HepG2 (cell line): ENCODE results near the gene AARSD1. TPM values are rescaled to one million over a fixed set of nuclear protein-coding genes. Genes with fewer than 3 reads are reported as not detected.
A peak's percentile ranks its signal among the peaks of the same experiment; 100 is the strongest.

ENCODE experiments used
- ARID2 ChIP-seq: sonication (generic); formaldehyde crosslinking; IDR thresholded peaks from 2 replicates; pipeline ENCODE4 v1.8.1; 2022; ENCODE audit warnings: mild to moderate bottlenecking, missing genetic modification reagents, borderline replicate concordance
- ATAD3A ChIP-seq: sonication (generic); formaldehyde crosslinking; IDR thresholded peaks from 2 replicates; pipeline ENCODE4 v1.4.0; 2020; ENCODE audit warnings: missing genetic modification reagents
- ATF1 ChIP-seq: IDR thresholded peaks from 2 replicates; pipeline ENCODE4 v1.6.1; 2016; ENCODE audit warnings: mild to moderate bottlenecking, control low read depth
- ATRX ChIP-seq: sonication (generic); formaldehyde crosslinking; IDR thresholded peaks from 2 replicates; pipeline ENCODE4 v1.4.0; 2020; ENCODE audit warnings: missing genetic modification reagents, borderline replicate concordance
- CEBPG ChIP-seq: IDR thresholded peaks from 2 replicates; pipeline ENCODE4 v1.6.1; 2016
- CHCHD3 ChIP-seq: sonication (generic); formaldehyde crosslinking; IDR thresholded peaks from 2 replicates; pipeline ENCODE4 v1.8.0; 2022; ENCODE audit warnings: mild to moderate bottlenecking, missing genetic modification reagents, moderate library complexity
- FOSL1 ChIP-seq: sonication (generic); formaldehyde crosslinking; IDR thresholded peaks from 2 replicates; pipeline ENCODE4 v1.9.0; 2021; ENCODE audit warnings: missing genetic modification reagents, borderline replicate concordance
- FOXA3 ChIP-seq: IDR thresholded peaks from 2 replicates; pipeline ENCODE4 v1.6.1; 2016; ENCODE audit warnings: missing genetic modification reagents, missing compliant biosample characterization
- GATAD1 ChIP-seq: IDR thresholded peaks from 2 replicates; pipeline ENCODE4 v1.6.1; 2016; ENCODE audit warnings: missing genetic modification reagents, missing compliant biosample characterization
- GZF1 ChIP-seq: sonication (generic); formaldehyde crosslinking; IDR thresholded peaks from 2 replicates; pipeline ENCODE4 v1.5.1; 2020; ENCODE audit warnings: mild to moderate bottlenecking, missing genetic modification reagents
- HDAC1 ChIP-seq: sonication (generic); formaldehyde crosslinking; IDR thresholded peaks from 2 replicates; pipeline ENCODE4 v1.5.1; 2020; ENCODE audit warnings: mild to moderate bottlenecking, missing genetic modification reagents
- HOXD1 ChIP-seq: sonication (generic); formaldehyde crosslinking; IDR thresholded peaks from 2 replicates; pipeline ENCODE4 v1.5.0; 2020; ENCODE audit warnings: missing genetic modification reagents
- JUNB ChIP-seq: sonication (generic); formaldehyde crosslinking; IDR thresholded peaks from 2 replicates; pipeline ENCODE4 v1.8.0; 2022; ENCODE audit warnings: missing genetic modification reagents, mild to moderate bottlenecking, borderline replicate concordance
- KAT8 ChIP-seq: IDR thresholded peaks from 2 replicates; pipeline ENCODE4 v1.6.1; 2016; ENCODE audit warnings: missing genetic modification reagents, missing compliant biosample characterization
- NFIC ChIP-seq: IDR thresholded peaks from 2 replicates; pipeline ENCODE4 v1.6.1; 2012; ENCODE audit warnings: mild to moderate bottlenecking, low read length, inconsistent platforms
- SALL1 ChIP-seq: sonication (generic); formaldehyde crosslinking; IDR thresholded peaks from 2 replicates; pipeline ENCODE4 v1.8.0; 2022; ENCODE audit warnings: mild to moderate bottlenecking, missing genetic modification reagents
- SOX5 ChIP-seq: IDR thresholded peaks from 2 replicates; pipeline ENCODE4 v1.6.1; 2016; ENCODE audit warnings: borderline replicate concordance
- ZMYM4 ChIP-seq: sonication (generic); formaldehyde crosslinking; IDR thresholded peaks from 2 replicates; pipeline ENCODE4 v1.8.1; 2023; ENCODE audit warnings: mild to moderate bottlenecking, missing genetic modification reagents
- ZNF543 ChIP-seq: sonication (generic); formaldehyde crosslinking; IDR thresholded peaks from 2 replicates; pipeline ENCODE4 v1.4.0; 2020; ENCODE audit warnings: mild to moderate bottlenecking, missing genetic modification reagents
- ZNF605 ChIP-seq: sonication (generic); formaldehyde crosslinking; IDR thresholded peaks from 2 replicates; pipeline ENCODE4 v1.8.0; 2022; ENCODE audit warnings: mild to moderate bottlenecking, missing genetic modification reagents
- polyA plus RNA-seq, 8 experiments: library from polyadenylated mRNA; depleted of rRNA in 3 of 8; stranded (reverse) in 7 of 8; unstranded in 1 of 8; fragments of >200 nt; fragmentation: Illumina TruSeq in 4 of 8; extraction: Trizol in 4 of 8; gene quantifications; 2 replicates each; pipeline versions ENCODE4 v1.2.1 to v1.2.3, GENCODE V29; 2011 to 2016; ENCODE audit warnings: low read depth in 4 of 8, missing spikeins in 1 of 8, mixed read lengths in 1 of 8; ENCODE audit not compliant: insufficient read depth in 1 of 8
- total RNA-seq, 5 experiments: library from RNA; depleted of rRNA; stranded (reverse); fragments of >200 nt; fragmentation: Illumina TruSeq; extraction: Trizol; gene quantifications; 2 replicates each; pipeline ENCODE4 v1.2.3, GENCODE V29; 2016; ENCODE audit warnings: low read depth in 1 of 5
- TF ChIP-seq, protein P1 (sequence below): sonication (generic); formaldehyde crosslinking; IDR thresholded peaks from 2 replicates; pipeline ENCODE4 v1.4.0; 2020; ENCODE audit warnings: low read depth, mild to moderate bottlenecking, missing genetic modification reagents
- TF ChIP-seq, protein P2 (sequence below): sonication (generic); formaldehyde crosslinking; IDR thresholded peaks from 2 replicates; pipeline ENCODE4 v1.5.0; 2020; ENCODE audit warnings: mild to moderate bottlenecking, missing genetic modification reagents, borderline replicate concordance
- TF ChIP-seq, protein P3 (sequence below), 2 experiments: sonication (generic) in 1 of 2; formaldehyde crosslinking in 1 of 2; IDR thresholded peaks; 2 replicates each; pipeline versions ENCODE4 v1.4.0 to v1.6.1; 2018 to 2020; ENCODE audit warnings: missing genetic modification reagents in 2 of 2, borderline replicate concordance in 1 of 2, low read depth in 1 of 2, mild to moderate bottlenecking in 1 of 2, missing biosample characterization in 1 of 2
- TF ChIP-seq, protein P4 (sequence below): sonication (generic); formaldehyde crosslinking; IDR thresholded peaks from 2 replicates; pipeline ENCODE4 v1.5.0; 2020; ENCODE audit warnings: missing genetic modification reagents

The AARSD1 gene
- total and polyA plus RNA-seq, 2 of the 13 experiments (the other 11 are each of a cell fraction or from before 2014, with no cell fraction given), result 24.7 to 29.3 TPM

DNA sequence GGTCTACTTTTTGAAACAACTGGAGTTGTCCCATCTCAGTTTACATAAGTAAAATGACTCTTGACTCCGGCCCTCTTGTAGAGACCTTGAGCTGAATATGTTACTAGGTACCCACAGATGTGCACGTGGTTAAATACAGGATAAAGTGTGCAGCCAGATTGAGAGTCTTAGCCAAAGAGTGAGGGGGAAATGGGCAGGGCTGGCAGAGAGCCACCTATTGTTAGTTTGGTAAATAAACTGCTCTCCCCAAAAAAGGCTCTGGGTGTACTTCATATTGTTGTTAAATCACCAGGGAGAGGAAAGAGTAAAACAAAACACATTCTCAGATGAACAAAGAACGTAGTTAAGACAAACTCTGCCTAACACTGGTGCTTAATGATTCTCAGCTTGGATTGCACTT, 43.3 kb downstream of the AARSD1 start (continued):
- TF ChIP-seq FOSL1 (CRISPR knock-in tag) (no peak), GATAD1 (CRISPR knock-in tag) (no peak), ATAD3A (CRISPR knock-in tag) (no peak), KAT8 (peak; percentile 61; the same call in 1 of the 2 replicates), ATF1 (CRISPR knock-in tag) (0 out of 2 replicates have a peak, but pooled peaks have one; percentile 33), NFIC (peak; percentile 82), ARID2 (CRISPR knock-in tag) (no peak), HOXD1 (CRISPR knock-in tag) (no peak), ZNF543 (0 out of 2 replicates have a peak, but pooled peaks have one; percentile 8), ZMYM4 (CRISPR knock-in tag) (0 out of 2 replicates have a peak, but pooled peaks have one; percentile 20), HDAC1 (CRISPR knock-in tag) (no peak), CHCHD3 (CRISPR knock-in tag) (no peak), ATRX (CRISPR knock-in tag) (no peak), FOXA3 (CRISPR knock-in tag) (peak; percentile 55; the same call in 1 of the 2 replicates), SALL1 (CRISPR knock-in tag) (0 out of 2 replicates have a peak, but pooled peaks have one; percentile 0), SOX5 (CRISPR knock-in tag) (peak; percentile 92), ZNF605 (CRISPR knock-in tag) (no peak; the same call in 1 of the 2 replicates), CEBPG (CRISPR knock-in tag) (peak; percentile 5; the same call in 1 of the 2 replicates), JUNB (CRISPR knock-in tag) (no peak), GZF1 (CRISPR knock-in tag) (no peak)
- TF ChIP-seq, protein P1, sequence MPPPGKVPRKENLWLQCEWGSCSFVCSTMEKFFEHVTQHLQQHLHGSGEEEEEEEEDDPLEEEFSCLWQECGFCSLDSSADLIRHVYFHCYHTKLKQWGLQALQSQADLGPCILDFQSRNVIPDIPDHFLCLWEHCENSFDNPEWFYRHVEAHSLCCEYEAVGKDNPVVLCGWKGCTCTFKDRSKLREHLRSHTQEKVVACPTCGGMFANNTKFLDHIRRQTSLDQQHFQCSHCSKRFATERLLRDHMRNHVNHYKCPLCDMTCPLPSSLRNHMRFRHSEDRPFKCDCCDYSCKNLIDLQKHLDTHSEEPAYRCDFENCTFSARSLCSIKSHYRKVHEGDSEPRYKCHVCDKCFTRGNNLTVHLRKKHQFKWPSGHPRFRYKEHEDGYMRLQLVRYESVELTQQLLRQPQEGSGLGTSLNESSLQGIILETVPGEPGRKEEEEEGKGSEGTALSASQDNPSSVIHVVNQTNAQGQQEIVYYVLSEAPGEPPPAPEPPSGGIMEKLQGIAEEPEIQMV (CRISPR knock-in tag), result no peak
- TF ChIP-seq, protein P2, sequence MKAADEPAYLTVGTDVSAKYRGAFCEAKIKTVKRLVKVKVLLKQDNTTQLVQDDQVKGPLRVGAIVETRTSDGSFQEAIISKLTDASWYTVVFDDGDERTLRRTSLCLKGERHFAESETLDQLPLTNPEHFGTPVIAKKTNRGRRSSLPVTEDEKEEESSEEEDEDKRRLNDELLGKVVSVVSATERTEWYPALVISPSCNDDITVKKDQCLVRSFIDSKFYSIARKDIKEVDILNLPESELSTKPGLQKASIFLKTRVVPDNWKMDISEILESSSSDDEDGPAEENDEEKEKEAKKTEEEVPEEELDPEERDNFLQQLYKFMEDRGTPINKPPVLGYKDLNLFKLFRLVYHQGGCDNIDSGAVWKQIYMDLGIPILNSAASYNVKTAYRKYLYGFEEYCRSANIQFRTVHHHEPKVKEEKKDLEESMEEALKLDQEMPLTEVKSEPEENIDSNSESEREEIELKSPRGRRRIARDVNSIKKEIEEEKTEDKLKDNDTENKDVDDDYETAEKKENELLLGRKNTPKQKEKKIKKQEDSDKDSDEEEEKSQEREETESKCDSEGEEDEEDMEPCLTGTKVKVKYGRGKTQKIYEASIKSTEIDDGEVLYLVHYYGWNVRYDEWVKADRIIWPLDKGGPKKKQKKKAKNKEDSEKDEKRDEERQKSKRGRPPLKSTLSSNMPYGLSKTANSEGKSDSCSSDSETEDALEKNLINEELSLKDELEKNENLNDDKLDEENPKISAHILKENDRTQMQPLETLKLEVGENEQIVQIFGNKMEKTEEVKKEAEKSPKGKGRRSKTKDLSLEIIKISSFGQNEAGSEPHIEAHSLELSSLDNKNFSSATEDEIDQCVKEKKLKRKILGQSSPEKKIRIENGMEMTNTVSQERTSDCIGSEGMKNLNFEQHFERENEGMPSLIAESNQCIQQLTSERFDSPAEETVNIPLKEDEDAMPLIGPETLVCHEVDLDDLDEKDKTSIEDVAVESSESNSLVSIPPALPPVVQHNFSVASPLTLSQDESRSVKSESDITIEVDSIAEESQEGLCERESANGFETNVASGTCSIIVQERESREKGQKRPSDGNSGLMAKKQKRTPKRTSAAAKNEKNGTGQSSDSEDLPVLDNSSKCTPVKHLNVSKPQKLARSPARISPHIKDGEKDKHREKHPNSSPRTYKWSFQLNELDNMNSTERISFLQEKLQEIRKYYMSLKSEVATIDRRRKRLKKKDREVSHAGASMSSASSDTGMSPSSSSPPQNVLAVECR, result 0 out of 2 replicates have a peak, but pooled peaks have one; percentile 49
- TF ChIP-seq, protein P3, sequence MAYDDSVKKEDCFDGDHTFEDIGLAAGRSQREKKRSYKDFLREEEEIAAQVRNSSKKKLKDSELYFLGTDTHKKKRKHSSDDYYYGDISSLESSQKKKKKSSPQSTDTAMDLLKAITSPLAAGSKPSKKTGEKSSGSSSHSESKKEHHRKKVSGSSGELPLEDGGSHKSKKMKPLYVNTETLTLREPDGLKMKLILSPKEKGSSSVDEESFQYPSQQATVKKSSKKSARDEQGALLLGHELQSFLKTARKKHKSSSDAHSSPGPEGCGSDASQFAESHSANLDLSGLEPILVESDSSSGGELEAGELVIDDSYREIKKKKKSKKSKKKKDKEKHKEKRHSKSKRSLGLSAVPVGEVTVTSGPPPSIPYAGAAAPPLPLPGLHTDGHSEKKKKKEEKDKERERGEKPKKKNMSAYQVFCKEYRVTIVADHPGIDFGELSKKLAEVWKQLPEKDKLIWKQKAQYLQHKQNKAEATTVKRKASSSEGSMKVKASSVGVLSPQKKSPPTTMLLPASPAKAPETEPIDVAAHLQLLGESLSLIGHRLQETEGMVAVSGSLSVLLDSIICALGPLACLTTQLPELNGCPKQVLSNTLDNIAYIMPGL (CRISPR knock-in tag; IDR thresholded peaks at IDR 0.05; ENCODE audit: borderline replicate concordance in 1 of 2, low read depth in 1 of 2), result no peak
- TF ChIP-seq, protein P4, sequence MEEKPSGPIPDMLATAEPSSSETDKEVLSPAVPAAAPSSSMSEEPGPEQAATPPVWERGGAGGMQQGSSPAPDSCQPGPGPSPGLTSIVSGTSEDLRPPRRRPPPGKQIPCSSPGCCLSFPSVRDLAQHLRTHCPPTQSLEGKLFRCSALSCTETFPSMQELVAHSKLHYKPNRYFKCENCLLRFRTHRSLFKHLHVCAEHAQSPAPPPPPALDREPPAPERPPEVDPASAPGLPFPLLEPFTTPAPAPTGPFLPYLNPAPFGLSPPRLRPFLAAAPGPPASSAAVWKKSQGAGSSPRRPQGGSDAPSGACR (CRISPR knock-in tag), result peak; percentile 32
